Astrocyte of the hippocampus (primary cell): ENCODE measurements around the gene ATP6V1B1.
A peak's percentile ranks its signal among the peaks of the same experiment; 100 is the strongest.

Source experiments
- DNase-seq: peaks from one replicate; pipeline ENCODE4 v3.0.0; 2011; ENCODE audit warnings: low read depth, low spot score

Gene ATP6V1B1

DNA sequence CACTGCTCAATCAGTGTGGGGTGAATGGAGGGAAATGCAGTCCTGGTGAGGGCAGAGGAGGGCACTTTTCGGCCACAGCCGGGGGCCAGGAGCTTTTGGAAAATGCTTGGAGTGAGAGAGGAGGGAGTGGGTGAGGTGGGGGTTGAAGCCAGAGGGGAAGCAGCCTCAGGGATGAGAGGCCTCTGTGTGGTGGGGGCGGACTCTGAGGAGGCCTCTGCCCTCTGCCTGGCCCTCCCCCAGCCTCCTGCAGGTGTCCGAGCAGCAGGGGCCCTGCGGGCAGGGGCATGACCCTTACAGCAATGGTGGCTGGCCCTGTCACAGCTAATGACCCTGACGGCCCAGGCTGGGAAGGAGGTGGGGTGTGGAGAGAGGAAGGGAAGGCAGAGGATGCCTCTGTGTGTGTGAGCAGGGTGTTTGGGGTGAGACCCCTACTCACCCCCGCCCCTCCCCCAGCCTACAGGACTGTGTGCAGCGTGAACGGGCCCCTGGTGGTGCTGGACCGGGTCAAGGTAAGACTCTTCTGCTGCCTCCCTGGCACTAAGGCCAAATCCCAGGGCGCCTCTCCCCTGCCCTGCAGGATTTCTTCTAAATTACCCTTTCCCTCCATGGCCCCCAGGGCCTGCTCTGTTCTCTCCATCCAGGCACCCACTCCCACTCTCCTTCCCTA lies 7.6 kb downstream of the ATP6V1B1 start:
- DNase-seq, result no peak

GRCh38 chr2:70944111-70944690 lies 8.5 kb downstream of the ATP6V1B1 start:
- DNase-seq, result no peak

GRCh38 chr2:70946832-70947442 lies 11.2 kb downstream of the ATP6V1B1 start:
- DNase-seq, result peak; percentile 72

- DNase-seq, result peak; percentile 49
Measured at GRCh38 chr2:70947556-70948184, 12.0 kb downstream of the ATP6V1B1 start.

- peak; percentile 88 for DNase-seq
Measured at GRCh38 chr2:70948337-70949003, 12.8 kb downstream of the ATP6V1B1 start.

DNA sequence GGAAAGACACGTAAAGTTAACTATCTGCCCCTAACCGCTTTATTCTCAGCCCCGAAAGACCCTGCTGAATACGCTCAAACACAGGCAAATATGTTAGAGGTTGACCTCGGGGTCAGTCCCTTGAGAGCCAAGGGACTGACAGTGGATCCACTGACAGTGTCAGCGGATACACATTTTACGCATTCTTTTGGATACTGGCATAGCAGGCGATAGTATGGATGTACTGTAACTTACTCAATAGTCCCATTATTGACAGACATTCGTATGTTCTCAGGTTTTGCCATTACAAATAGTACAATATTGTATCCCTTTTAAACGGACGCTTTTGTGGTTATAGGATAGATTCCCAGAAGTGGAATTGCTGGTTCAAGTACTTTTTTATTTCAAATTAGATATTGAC lies 13.4 kb downstream of the ATP6V1B1 start:
- no peak for DNase-seq

DNA sequence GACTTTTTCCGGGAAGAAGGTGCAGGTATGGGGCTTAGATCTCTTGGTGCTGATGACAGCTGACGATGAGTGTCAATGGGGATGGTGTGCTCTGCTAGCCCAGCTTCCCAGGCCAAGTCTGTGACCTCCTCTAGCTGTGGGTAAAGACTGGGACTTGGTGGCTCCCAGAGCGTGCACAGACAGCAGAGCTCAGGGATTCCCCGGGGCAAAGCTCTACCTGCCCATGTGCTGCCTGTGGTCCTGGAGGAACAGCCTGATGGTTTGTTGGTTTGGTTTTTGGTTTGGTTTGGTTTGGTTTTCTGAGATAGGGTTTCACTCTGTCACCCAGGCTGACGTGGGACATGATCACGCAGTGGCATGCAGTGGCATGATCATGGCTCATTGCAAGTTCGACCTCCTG lies 19.2 kb downstream of the ATP6V1B1 start:
- no peak for DNase-seq

DNA sequence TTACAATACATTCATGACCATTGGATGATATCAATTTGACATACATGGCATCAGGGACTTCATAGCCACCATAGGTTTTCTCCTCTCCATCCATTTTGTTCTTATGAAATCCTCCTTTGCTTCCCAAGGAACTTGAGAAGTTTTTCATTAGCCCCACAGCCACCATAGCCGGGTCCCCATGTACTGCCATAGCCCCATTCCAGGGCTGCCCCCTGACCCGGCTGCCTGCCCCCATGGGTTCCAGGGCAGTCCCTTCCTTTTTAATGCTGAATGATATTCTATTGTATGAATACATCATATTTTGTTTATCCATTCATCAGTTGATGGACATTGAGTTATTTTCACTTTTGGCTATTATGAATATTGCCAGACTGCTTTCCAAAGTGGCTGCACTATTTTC lies 20.4 kb downstream of the ATP6V1B1 start:
- DNase-seq, result no peak

- DNase-seq, result no peak
Measured at GRCh38 chr2:70957798-70958197, 22.1 kb downstream of the ATP6V1B1 start.

- no peak for DNase-seq
Measured at GRCh38 chr2:70958759-70959158, 23.1 kb downstream of the ATP6V1B1 start.

DNA sequence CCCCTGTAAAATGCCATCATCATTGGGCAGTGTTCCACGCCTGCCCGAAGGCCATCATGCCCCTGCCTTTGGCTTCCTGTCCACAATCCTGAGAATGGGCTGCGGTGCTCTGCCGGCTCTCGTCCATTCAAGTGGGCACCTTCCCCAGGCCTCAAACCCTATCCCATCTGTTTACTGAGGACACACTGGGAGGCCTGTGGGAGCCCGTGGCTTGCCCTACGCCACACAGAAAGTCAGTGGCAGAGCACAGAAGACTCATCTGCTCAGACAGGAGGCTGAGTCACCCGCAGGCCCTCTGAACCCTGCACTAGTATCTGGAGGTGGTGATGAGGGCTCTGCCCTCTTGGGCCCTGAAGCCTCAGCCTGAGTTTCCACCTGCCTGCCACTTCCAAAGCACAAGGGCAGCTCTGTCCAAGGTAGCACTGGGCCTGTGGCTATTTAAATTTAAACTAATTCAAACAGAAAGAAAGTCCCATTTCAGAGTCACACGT lies 23.6 kb downstream of the ATP6V1B1 start:
- DNase-seq, result no peak

GRCh38 chr2:70959851-70960832 lies 24.4 kb downstream of the ATP6V1B1 start:
- no peak for DNase-seq

DNA sequence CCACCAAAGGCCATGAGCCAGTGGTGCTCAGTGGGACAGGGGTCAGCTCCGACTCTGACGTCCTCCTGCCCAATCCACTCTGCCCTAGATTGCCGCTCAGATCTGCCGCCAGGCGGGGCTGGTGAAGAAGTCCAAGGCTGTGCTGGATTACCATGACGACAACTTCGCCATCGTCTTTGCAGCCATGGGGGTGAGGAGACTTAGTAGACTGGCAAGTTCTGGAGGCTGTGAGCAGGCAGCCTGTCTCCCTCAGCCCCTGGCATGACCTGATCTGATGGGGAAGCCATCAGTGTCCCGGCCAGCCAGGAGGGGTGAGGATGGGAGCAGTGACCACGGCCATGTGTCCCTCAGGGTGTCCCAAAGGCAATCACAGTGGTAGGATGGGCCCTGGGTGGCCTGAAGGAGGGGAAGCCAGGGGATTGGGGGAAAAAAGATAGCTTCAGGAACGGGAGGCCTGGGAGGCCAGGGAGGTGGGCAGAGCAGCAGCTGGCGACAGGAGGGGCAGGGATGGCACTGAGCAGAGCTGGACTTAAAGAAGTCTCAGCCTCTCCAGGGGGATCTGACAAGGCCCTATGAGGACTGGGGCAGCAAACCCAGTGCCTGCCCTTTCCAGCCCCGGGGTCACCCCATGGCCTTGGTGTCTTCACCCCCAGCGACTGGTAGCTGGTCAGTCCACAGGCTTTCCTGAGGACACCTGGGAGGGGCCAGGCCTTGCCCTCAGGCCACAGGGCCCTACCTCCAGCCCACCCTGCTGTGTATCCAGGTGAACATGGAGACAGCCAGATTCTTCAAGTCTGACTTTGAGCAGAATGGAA lies 25.3 kb downstream of the ATP6V1B1 start:
- no peak for DNase-seq

GRCh38 chr2:70961648-70961994 lies 25.9 kb downstream of the ATP6V1B1 start:
- DNase-seq, result no peak

GRCh38 chr2:70962211-70962884 lies 26.6 kb downstream of the ATP6V1B1 start:
- no peak for DNase-seq

DNA sequence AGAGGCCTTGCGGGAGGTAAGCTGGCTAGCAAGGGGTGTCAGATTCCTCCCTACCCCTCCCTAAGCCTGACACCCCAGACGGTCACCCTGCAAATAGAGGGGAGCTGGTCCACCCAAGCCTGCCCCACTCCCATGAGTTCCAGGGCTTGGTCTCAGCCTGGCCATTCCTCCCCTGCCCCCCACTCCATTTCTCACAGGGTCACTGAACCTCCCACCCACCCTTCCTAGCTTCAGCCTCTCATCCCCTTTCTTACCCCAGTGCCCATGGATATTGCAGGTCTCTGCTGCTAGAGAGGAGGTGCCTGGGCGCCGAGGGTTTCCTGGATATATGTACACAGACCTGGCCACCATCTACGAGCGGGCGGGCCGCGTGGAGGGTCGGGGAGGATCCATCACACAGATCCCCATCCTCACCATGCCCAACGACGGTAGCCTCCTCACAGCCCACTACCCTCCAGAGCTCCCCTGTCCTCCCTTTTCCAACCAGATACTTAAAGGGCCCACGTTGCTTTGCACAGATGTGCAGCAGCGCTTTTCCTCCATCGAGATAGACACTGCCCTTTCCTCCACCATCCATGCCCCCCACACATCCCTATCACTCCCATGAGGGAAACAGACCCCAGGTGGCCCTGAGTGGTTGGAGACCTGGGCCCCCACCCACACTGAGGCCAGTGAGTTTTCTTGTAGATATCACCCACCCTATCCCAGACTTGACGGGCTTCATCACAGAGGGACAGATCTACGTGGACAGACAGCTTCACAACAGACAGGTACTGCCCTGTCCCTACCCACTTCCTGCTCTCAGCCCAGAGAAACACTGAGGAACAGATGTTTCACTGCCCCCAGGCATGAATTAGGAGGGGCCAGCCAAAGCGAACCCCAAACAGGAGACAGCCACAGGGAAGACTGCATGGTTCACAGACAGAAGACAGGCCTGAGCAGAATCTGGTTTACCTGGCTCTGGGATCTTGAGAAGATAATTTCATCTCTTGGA lies 27.5 kb downstream of the ATP6V1B1 start:
- no peak for DNase-seq

GRCh38 chr2:70964133-70964532 lies 28.4 kb downstream of the ATP6V1B1 start:
- DNase-seq, result no peak
